SJSA1 (cell line): ENCODE measurements around the gene PIN1. TPM values are rescaled to one million over a fixed set of nuclear protein-coding genes. Genes with fewer than 3 reads are reported as not detected.

Source experiments
- total RNA-seq: library from RNA; depleted of rRNA; stranded (reverse); fragments of >200 nt; shearing (Covaris generic); gene quantifications from 2 replicates; pipeline ENCODE4 v1.2.3, GENCODE V29; 2014; rRNA removed

PIN1 gene
- total RNA-seq, 1 experiment from 2014 or later = 230 TPM

Other genes with a start within 250 kb of the PIN1 start
- gene ZNF561, start 214.1 kb upstream of the PIN1 start, total RNA-seq = 9.8 and 14.5 TPM in 2 replicates
- 7.8 and 9.6 TPM in 2 replicates for gene ZNF562, start 160.2 kb upstream of the PIN1 start, total RNA-seq
- gene ZNF846, start 66.6 kb upstream of the PIN1 start, total RNA-seq = 3.5 and 6.3 TPM in 2 replicates
- 16.9 and 34.1 TPM in 2 replicates for gene FBXL12, start 16.2 kb upstream of the PIN1 start, total RNA-seq
- gene UBL5, start 7.4 kb upstream of the PIN1 start, total RNA-seq = 472 and 541 TPM in 2 replicates
- 0.11 TPM in 1 of 2 replicates, not detected in the other for gene OLFM2, start 101.2 kb downstream of the PIN1 start, total RNA-seq
- gene COL5A3, start 175.2 kb downstream of the PIN1 start, total RNA-seq = 0.38 and 0.39 TPM in 2 replicates
- not detected in 2 replicates for gene RDH8, start 178.2 kb downstream of the PIN1 start, total RNA-seq